NCI-H187 treated with DMSO at 0.1 percent for 48 hours (cell line): ENCODE data around the gene MED26.
"Not testable (repeated sequence)": the region's sequence is repeated elsewhere in the genome, so short reads cannot be mapped to it uniquely, and the experiment has no call there.

Source experiments
- DNase-seq: peaks from one replicate; lab custom pipeline; 2025; lab: John Stamatoyannopoulos, UW

The MED26 gene

GRCh38 chr19:16628183-16628983 is at the start of gene MED26:
Gene MED26, minus strand, starts transcription at chr19:16628204. Its CDS starts 261 bp downstream, at chr19:16627943.
- DNase-seq = peak; percentile 39

- DNase-seq = no peak
These were observed 49.1 kb upstream of the MED26 start for GRCh38 chr19:16677055-16677454.

- DNase-seq = no peak
These were observed 48.2 kb upstream of the MED26 start for GRCh38 chr19:16676101-16676798.

GRCh38 chr19:16673839-16674238 is 45.8 kb upstream of the MED26 start:
- not testable (repeated sequence) for DNase-seq

GRCh38 chr19:16673231-16673630 is 45.2 kb upstream of the MED26 start:
- DNase-seq = no peak

GRCh38 chr19:16671652-16672274 is 43.8 kb upstream of the MED26 start:
- no peak for DNase-seq

GRCh38 chr19:16670291-16670690 is 42.3 kb upstream of the MED26 start:
- DNase-seq = no peak

GRCh38 chr19:16668702-16669101 is 40.7 kb upstream of the MED26 start:
- DNase-seq = not testable (repeated sequence)

GRCh38 chr19:16668176-16668575 is 40.2 kb upstream of the MED26 start:
- DNase-seq = no peak

- DNase-seq = no peak
These were observed 33.6 kb upstream of the MED26 start for GRCh38 chr19:16661480-16662034.

GRCh38 chr19:16660763-16661479 is 32.9 kb upstream of the MED26 start, which contains the start of gene TMEM38A:
Gene TMEM38A, plus strand, starts transcription at chr19:16661139. Its CDS starts 79 bp downstream, at chr19:16661218.
- no peak for DNase-seq

- peak; percentile 76 for DNase-seq
These were observed 32.1 kb upstream of the MED26 start, which contains the start of gene SMIM7 for GRCh38 chr19:16659832-16660708. Gene SMIM7, minus strand, starts transcription at chr19:16660144. Its CDS starts 34 bp downstream, at chr19:16660110.

- no peak for DNase-seq
These were observed 31.4 kb upstream of the MED26 start for GRCh38 chr19:16659464-16659831.

GRCh38 chr19:16657384-16657783 is 29.4 kb upstream of the MED26 start:
- DNase-seq = no peak

GRCh38 chr19:16655727-16656126 is 27.7 kb upstream of the MED26 start:
- no peak for DNase-seq

- no peak for DNase-seq
These were observed 26.6 kb upstream of the MED26 start for GRCh38 chr19:16654627-16655026.

GRCh38 chr19:16654140-16654539 is 26.1 kb upstream of the MED26 start:
- no peak for DNase-seq

- DNase-seq = no peak
These were observed 24.9 kb upstream of the MED26 start for GRCh38 chr19:16652854-16653253.

- not testable (repeated sequence) for DNase-seq
These were observed 23.6 kb upstream of the MED26 start for GRCh38 chr19:16651421-16652188.

- no peak for DNase-seq
These were observed 22.8 kb upstream of the MED26 start for GRCh38 chr19:16650821-16651220.
